Natural killer cell (primary cell): ENCODE measurements around the gene SCRT2. TPM values are rescaled to one million over a fixed set of nuclear protein-coding genes. Genes with fewer than 3 reads are reported as not detected.
A peak's percentile ranks its signal among the peaks of the same experiment; 100 is the strongest.
"Not testable (repeated sequence)": the region's sequence is repeated elsewhere in the genome, so short reads cannot be mapped to it uniquely, and the experiment has no call there.

Source experiments
- ATAC-seq, 3 donors: fragments of 150-1000 bp in 2 of 3; fragments of 200-7000 bp in 1 of 3; cut with Tn5 transposase; 1 replicate in 1 of 3; 2 replicates in 2 of 3; pipeline ENCODE4 v1.10.0; 2021; ENCODE audit warnings: mild to moderate bottlenecking in 2 of 3, moderate library complexity in 2 of 3
- DNase-seq, 2 donors: peaks; one replicate each; pipeline versions ENCODE4 v3.0.0 to v3.0.0-alpha.2; 2013 to 2021; ENCODE audit warnings: mixed read lengths in 1 of 2
- H3K27ac ChIP-seq: one replicate; pipeline ENCODE4 v1.5.1; 2013; ENCODE audit warnings: mild to moderate bottlenecking, low read length
- H3K27me3 ChIP-seq: one replicate; pipeline ENCODE4 v1.6.1; 2013; ENCODE audit warnings: low read length; ENCODE audit not compliant: control insufficient read depth, insufficient read depth
- H3K36me3 ChIP-seq: one replicate; pipeline ENCODE4 v1.6.1; 2013; ENCODE audit warnings: low read length; ENCODE audit not compliant: control insufficient read depth, insufficient read depth
- H3K4me1 ChIP-seq: one replicate; pipeline ENCODE4 v1.6.1; 2013; ENCODE audit warnings: low read length; ENCODE audit not compliant: control insufficient read depth, insufficient read depth
- H3K4me3 ChIP-seq: one replicate; pipeline ENCODE4 v1.5.1; 2013; ENCODE audit warnings: low read length
- H3K9me3 ChIP-seq: one replicate; pipeline ENCODE4 v1.6.1; 2013; ENCODE audit warnings: low read length; ENCODE audit not compliant: control insufficient read depth, insufficient read depth
- H3K27ac Mint-ChIP-seq, 2 donors: one replicate each; pipeline ENCODE4 v1.8.0; 2022; ENCODE audit warnings: mild to moderate bottlenecking in 2 of 2, mixed read lengths in 2 of 2, moderate library complexity in 1 of 2
- H3K27me3 Mint-ChIP-seq, 2 donors: one replicate each; pipeline ENCODE4 v1.8.0; 2022; ENCODE audit warnings: low read depth in 2 of 2, mixed read lengths in 2 of 2
- H3K36me3 Mint-ChIP-seq: one replicate; pipeline ENCODE4 v1.8.0; 2022; ENCODE audit warnings: mixed read lengths
- H3K4me1 Mint-ChIP-seq, 2 donors: one replicate each; pipeline ENCODE4 v1.8.0; 2022; ENCODE audit warnings: mixed read lengths in 2 of 2
- H3K4me3 Mint-ChIP-seq: one replicate; pipeline ENCODE4 v1.8.0; 2022; ENCODE audit warnings: mild to moderate bottlenecking, moderate library complexity, mixed read lengths
- H3K9me3 Mint-ChIP-seq, 2 donors: one replicate each; pipeline ENCODE4 v1.8.0; 2022; ENCODE audit warnings: mixed read lengths in 2 of 2
- WGBS: methylation state at CpG from one replicate; pipeline ENCODE4 v1.1.7; 2013; ENCODE audit warnings: missing lambda C conversion rate; ENCODE audit not compliant: insufficient coverage; 5-methylcytosine and 5-hydroxymethylcytosine counted together
- intact Hi-C: fragments of 100-400 bp; cut with micrococcal nuclease; formaldehyde crosslinking; loops from one replicate; pipeline ENCODE4 v1.14.2; 2022
- total RNA-seq, 4 donors: library from RNA; stranded (reverse); fragments of 120-200 nt in 1 of 4; gene quantifications; one replicate each; pipeline versions ENCODE4 v1.2.3 to v1.2.4, GENCODE V29; 2013 to 2022
- TF ChIP-seq, protein P1 (sequence below): fragments of 200-600 bp; IDR thresholded peaks from one replicate; pipeline ENCODE4 v1.8.0; 2022; ENCODE audit warnings: antibody characterized with exemption

Gene SCRT2
- total RNA-seq: not detected
- not detected for total RNA-seq (2013)

DNA sequence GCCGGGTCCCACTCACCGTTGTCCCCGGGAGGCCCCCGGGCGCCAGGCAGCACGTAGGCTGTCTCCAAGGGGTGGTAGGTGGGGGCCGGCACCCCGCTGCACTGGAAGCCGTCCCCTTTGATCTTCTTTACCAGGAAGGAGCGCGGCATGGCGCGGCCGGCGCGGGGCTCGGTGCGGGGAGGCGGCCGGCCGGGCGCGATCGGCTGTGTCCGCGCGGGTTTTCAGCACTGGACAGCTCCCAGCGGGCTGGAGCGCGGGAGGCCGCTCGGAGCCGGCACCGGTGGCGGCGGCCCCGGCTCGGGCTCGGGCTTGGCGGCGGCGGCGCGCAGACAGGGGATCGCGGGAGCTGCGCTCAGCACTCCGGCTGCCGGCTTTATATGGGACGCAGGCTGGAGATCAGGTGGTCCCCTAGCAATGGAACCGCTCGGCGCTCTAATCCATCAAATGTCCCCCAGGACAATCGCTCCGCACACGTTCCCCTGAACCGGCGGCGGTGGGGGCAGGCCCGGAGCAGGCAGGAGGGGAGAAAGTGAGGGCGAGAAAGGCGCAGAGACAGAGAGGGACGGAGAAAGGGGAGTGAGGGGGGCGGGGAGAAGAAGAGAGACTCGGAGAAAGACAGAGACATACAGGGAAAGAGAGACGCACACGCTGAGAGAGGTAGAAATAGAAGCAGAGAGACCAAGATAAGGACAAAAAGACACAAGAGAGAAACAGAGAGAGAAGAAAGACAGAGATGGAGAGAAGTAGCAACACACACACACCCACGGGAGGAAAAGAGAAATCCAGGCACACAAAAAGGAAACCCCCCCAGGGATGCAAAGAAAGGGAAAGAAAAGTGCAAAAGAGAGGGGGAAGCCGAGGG lies at the start of gene SCRT2:
Gene SCRT2, minus strand, starts transcription at position 350 of the 862 bp plus-strand sequence. Its CDS starts 201 bp downstream, at position 149.
- Mint-ChIP-seq H3K27ac (no peak within 1 kb of the TSS), H3K4me1 (peaks cover 7 to 16% of the 10 kb centered on the region in 2 donors), H3K27me3 (peaks cover 52 to 59% of the 10 kb centered on the region in 2 donors), H3K36me3 (no peaks in the 10 kb centered on the region), H3K9me3 (no peaks in the 10 kb centered on the region), H3K4me3 (no peak within 1 kb of the TSS)
- TF ChIP-seq, protein P1, sequence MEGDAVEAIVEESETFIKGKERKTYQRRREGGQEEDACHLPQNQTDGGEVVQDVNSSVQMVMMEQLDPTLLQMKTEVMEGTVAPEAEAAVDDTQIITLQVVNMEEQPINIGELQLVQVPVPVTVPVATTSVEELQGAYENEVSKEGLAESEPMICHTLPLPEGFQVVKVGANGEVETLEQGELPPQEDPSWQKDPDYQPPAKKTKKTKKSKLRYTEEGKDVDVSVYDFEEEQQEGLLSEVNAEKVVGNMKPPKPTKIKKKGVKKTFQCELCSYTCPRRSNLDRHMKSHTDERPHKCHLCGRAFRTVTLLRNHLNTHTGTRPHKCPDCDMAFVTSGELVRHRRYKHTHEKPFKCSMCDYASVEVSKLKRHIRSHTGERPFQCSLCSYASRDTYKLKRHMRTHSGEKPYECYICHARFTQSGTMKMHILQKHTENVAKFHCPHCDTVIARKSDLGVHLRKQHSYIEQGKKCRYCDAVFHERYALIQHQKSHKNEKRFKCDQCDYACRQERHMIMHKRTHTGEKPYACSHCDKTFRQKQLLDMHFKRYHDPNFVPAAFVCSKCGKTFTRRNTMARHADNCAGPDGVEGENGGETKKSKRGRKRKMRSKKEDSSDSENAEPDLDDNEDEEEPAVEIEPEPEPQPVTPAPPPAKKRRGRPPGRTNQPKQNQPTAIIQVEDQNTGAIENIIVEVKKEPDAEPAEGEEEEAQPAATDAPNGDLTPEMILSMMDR: no peak
- Histone ChIP-seq H3K27me3 (peaks cover 53% of the 10 kb centered on the region), H3K36me3 (no peaks in the 10 kb centered on the region), H3K4me3 (no peak within 1 kb of the TSS), H3K4me1 (peaks cover 14% of the 10 kb centered on the region), H3K9me3 (no peaks in the 10 kb centered on the region), H3K27ac (no peak within 1 kb of the TSS)
- ATAC-seq (peak; percentile 85 to 98 (median 97)), DNase-seq (peak; percentile 69 to 79)
- WGBS: 3% methylated on average over 68 of the region's 69 CpGs
- intact Hi-C loops: no loop called here

DNA sequence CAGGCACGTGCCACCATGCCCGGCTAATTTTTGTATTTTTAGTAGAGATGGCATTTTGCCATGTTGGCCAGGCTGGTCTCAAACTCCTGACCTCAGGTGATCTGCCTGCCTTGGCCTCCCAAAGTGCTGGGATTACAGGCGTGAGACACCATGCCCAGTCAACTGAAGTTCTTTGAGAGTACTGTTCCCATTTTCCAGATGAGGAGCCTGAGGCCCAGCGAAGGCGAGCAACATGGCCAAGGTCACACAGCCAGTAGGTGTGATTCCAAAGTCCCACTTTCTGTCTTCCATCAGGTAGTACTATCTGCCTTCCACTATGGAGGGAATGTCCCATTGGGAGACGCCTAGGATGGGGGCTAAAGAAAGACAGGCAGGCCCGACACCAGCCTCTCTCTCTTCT lies 49.2 kb upstream of the SCRT2 start:
- H3K36me3 Mint-ChIP-seq, DNase-seq, H3K9me3 ChIP-seq, H3K9me3 Mint-ChIP-seq, intact Hi-C loops, ATAC-seq, H3K4me1 Mint-ChIP-seq, H3K4me3 ChIP-seq, H3K4me3 Mint-ChIP-seq, H3K36me3 ChIP-seq, H3K4me1 ChIP-seq, H3K27ac ChIP-seq, H3K27ac Mint-ChIP-seq: not testable (repeated sequence)
- peaks cover 13% of the 10 kb centered on the region for H3K27me3 ChIP-seq
- 80% methylated on average over 7 of the region's 7 CpGs for WGBS
- peaks cover 39% of the 10 kb centered on the region in 2 donors for H3K27me3 Mint-ChIP-seq

DNA sequence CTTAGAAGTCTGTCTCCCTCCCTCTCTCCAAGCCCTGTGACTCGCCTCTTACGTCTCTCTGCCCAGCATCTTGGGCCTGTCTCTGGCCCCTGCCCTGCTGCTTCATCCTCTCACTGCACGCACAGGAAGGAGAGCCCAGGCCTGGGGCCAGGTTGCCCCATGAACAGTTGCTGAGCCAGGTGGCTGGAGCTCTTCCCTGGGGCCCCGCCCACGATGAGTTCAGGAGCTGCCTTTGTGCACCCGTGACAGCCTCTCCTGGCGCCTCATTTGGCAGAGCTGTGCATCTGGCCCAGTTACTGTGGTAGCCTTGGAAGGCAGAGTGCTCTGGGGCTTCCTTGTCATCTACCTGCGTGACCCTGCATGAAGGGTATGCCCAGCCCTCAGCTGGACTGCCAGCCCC lies 48.2 kb upstream of the SCRT2 start:
- 84% methylated on average over 8 of the region's 8 CpGs for WGBS
- Mint-ChIP-seq H3K4me3 (no peak overlapping the region), H3K36me3 (no peaks in the 10 kb centered on the region), H3K4me1 (no peaks in the 10 kb centered on the region), H3K27ac (no peak overlapping the region), H3K9me3 (no peaks in the 10 kb centered on the region), H3K27me3 (peaks cover 37 to 38% of the 10 kb centered on the region in 2 donors)
- intact Hi-C loops: no loop called here
- TF ChIP-seq, protein P1: no peak
- Histone ChIP-seq H3K9me3 (no peaks in the 10 kb centered on the region), H3K27me3 (peaks cover 10% of the 10 kb centered on the region), H3K4me3 (no peak overlapping the region), H3K27ac (no peak overlapping the region), H3K36me3 (no peaks in the 10 kb centered on the region), H3K4me1 (no peaks in the 10 kb centered on the region)
- ATAC-seq (no peak), DNase-seq (no peak)

DNA sequence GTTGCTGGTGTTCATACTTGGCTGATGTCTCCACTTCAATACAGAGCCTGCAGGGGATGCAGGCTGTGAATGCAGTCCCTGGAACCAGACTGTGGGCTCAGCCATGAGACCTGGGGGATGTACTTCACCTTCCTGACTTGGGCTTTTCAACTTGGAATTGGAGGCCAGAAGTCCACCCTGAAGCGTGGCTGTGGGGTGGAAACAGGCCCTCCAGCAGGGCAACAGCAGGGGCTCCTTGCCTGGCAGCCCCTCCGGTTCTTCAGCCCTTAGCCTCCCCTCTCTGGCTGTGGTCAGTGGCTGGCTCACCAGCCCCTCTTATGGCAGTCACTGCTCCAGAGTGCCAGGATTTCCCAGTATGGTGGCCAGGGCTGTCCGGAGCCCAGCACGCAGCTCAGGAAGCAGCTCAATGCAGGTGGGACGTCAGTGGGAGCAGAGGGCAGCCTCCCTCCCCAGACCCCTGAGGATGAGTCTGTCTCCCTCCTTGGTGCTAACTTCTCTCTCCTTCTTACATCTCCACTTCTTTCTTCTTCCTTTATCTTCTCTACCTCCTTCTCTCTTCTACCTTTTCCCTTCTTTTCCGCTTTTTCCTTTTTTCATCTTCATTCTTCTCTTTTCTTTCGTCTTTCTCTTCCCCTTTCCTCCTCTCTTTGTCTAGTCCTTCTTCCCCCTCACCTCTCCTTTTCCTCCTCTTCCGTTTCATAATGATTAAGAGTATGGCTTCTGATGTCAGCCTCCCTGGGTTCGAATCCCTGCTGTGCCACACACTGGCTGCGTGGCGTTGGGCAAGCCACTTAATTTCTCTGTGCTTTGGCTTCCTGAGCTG lies 47.4 kb upstream of the SCRT2 start:
- WGBS: 88% methylated on average over 11 of the region's 11 CpGs
- H3K4me1 Mint-ChIP-seq: no peaks in the 10 kb centered on the region
- TF ChIP-seq, protein P1: no peak
- no peak overlapping the region for H3K4me3 Mint-ChIP-seq
- Histone ChIP-seq H3K27me3 (peaks cover 7% of the 10 kb centered on the region), H3K4me1 (no peaks in the 10 kb centered on the region), H3K36me3 (no peaks in the 10 kb centered on the region), H3K27ac (no peak overlapping the region), H3K4me3 (no peak overlapping the region), H3K9me3 (no peaks in the 10 kb centered on the region)
- H3K27me3 Mint-ChIP-seq: peaks cover 31 to 34% of the 10 kb centered on the region in 2 donors
- ATAC-seq (no peak), DNase-seq (no peak)
- intact Hi-C loops: no loop called here
- H3K9me3 Mint-ChIP-seq: no peaks in the 10 kb centered on the region
- no peak overlapping the region for H3K27ac Mint-ChIP-seq
- no peaks in the 10 kb centered on the region for H3K36me3 Mint-ChIP-seq
